ENCODE measurements around the gene FGFR4.

DNA sequence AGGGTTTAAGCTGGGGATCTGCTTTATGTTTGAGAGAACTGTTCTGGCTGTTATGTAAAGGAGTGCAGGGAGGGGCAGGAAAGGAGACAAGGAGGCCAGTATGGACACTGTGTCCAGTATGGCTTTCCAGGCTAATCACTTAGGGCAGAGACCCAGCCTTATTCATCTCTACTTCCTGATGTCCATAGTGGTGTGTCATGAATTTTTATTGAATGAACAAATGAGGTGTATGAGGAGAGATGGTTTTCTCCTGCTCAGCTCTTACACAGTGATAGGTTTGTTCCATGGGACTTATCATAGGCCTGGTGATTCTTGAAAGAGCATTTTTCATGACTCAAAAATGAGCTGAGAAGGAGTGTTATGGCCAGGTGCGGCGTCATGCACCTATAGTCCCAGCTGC lies 20.5 kb upstream of the FGFR4 start:
- no peak for TF ChIP-seq ZFX (IDR thresholded peaks at IDR 0.05)
- TF ChIP-seq, protein P1, sequence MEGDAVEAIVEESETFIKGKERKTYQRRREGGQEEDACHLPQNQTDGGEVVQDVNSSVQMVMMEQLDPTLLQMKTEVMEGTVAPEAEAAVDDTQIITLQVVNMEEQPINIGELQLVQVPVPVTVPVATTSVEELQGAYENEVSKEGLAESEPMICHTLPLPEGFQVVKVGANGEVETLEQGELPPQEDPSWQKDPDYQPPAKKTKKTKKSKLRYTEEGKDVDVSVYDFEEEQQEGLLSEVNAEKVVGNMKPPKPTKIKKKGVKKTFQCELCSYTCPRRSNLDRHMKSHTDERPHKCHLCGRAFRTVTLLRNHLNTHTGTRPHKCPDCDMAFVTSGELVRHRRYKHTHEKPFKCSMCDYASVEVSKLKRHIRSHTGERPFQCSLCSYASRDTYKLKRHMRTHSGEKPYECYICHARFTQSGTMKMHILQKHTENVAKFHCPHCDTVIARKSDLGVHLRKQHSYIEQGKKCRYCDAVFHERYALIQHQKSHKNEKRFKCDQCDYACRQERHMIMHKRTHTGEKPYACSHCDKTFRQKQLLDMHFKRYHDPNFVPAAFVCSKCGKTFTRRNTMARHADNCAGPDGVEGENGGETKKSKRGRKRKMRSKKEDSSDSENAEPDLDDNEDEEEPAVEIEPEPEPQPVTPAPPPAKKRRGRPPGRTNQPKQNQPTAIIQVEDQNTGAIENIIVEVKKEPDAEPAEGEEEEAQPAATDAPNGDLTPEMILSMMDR (conservative IDR thresholded peaks at IDR 0.05): no peak

Measured in C4-2B (cell line).